Measurements from ENCODE around the gene PDK4. TPM values are rescaled to one million over a fixed set of nuclear protein-coding genes. Genes with fewer than 3 reads are reported as not detected.

The PDK4 gene
- total RNA-seq, 5 donors from 2014 or later (not counting 1 experiment from before 2014, with no cell fraction given): 0.44 to 0.67 (median 0.62) TPM; not detected in 2

GRCh38 chr7:95628831-95629439 is 32.6 kb upstream of the PDK4 start:
- Mint-ChIP-seq H3K4me3 (no peak overlapping the region), H3K9me3 (peaks cover 0 to 3% (median 0%) of the 10 kb centered on the region in 3 donors), H3K36me3 (no peaks in the 10 kb centered on the region), H3K4me1 (no peaks in the 10 kb centered on the region), H3K27me3 (no peaks in the 10 kb centered on the region), H3K27ac (no peak overlapping the region)
- DNase-seq (no peak), ATAC-seq (replicated peaks in 1 of 4) (no peak)
- no peak overlapping the region for H3K27ac ChIP-seq (ENCODE audit: low read length)
- WGBS (ENCODE audit: insufficient coverage): 100% methylated on average over 2 of the region's 5 CpGs
- no peaks in the 10 kb centered on the region for H3K9me3 ChIP-seq
- no peak overlapping the region for H3K4me3 ChIP-seq (ENCODE audit: control insufficient read depth in 1 of 2, extremely low read depth in 1 of 2, low read length in 1 of 2)
- no peaks in the 10 kb centered on the region for H3K27me3 ChIP-seq (replicated peaks in 1 of 2; ENCODE audit: control insufficient read depth in 2 of 2, extremely low read depth in 1 of 2, insufficient read depth in 2 of 2, low read length in 1 of 2)
- CTCF ChIA-PET: no interaction called here
- no peaks in the 10 kb centered on the region for H3K4me1 ChIP-seq (ENCODE audit: control insufficient read depth in 1 of 2, extremely low read depth in 1 of 2, insufficient read depth in 2 of 2, low read length in 2 of 2)
- POLR2A ChIA-PET: no interaction called here
- no peaks in the 10 kb centered on the region for H3K36me3 ChIP-seq (ENCODE audit: control insufficient read depth in 2 of 2, extremely low read depth in 1 of 2, insufficient read depth in 1 of 2, low read length in 1 of 2)

- H3K27me3 Mint-ChIP-seq: no peaks in the 10 kb centered on the region
- CTCF ChIA-PET: no interaction called here
- no peak for ATAC-seq (replicated peaks in 1 of 4)
- POLR2A ChIA-PET: no interaction called here
- H3K27ac Mint-ChIP-seq: no peak overlapping the region
- peaks cover 0 to 3% (median 0%) of the 10 kb centered on the region in 3 donors for H3K9me3 Mint-ChIP-seq
- Histone ChIP-seq H3K36me3 (ENCODE audit: control insufficient read depth in 2 of 2, extremely low read depth in 1 of 2, insufficient read depth in 1 of 2, low read length in 1 of 2) (no peaks in the 10 kb centered on the region), H3K9me3 (no peaks in the 10 kb centered on the region), H3K4me1 (ENCODE audit: control insufficient read depth in 1 of 2, extremely low read depth in 1 of 2, insufficient read depth in 2 of 2, low read length in 2 of 2) (no peaks in the 10 kb centered on the region), H3K27me3 (replicated peaks in 1 of 2; ENCODE audit: control insufficient read depth in 2 of 2, extremely low read depth in 1 of 2, insufficient read depth in 2 of 2, low read length in 1 of 2) (no peaks in the 10 kb centered on the region), H3K27ac (ENCODE audit: low read length) (no peak overlapping the region), H3K4me3 (ENCODE audit: control insufficient read depth in 1 of 2, extremely low read depth in 1 of 2, low read length in 1 of 2) (no peak overlapping the region)
- DNase-seq: no peak
- no peak overlapping the region for H3K4me3 Mint-ChIP-seq
- no CpG with 5 or more reads among the region's 1 CpG for WGBS (ENCODE audit: insufficient coverage)
- H3K36me3 Mint-ChIP-seq: no peaks in the 10 kb centered on the region
- no peaks in the 10 kb centered on the region for H3K4me1 Mint-ChIP-seq
Observed at GRCh38 chr7:95623788-95624187, 27.5 kb upstream of the PDK4 start.

GRCh38 chr7:95622859-95623258 is 26.5 kb upstream of the PDK4 start:
- Mint-ChIP-seq H3K27me3 (no peaks in the 10 kb centered on the region), H3K4me1 (no peaks in the 10 kb centered on the region), H3K27ac (no peak overlapping the region), H3K36me3 (no peaks in the 10 kb centered on the region), H3K9me3 (no peaks in the 10 kb centered on the region), H3K4me3 (no peak overlapping the region)
- Histone ChIP-seq H3K36me3 (ENCODE audit: control insufficient read depth in 2 of 2, extremely low read depth in 1 of 2, insufficient read depth in 1 of 2, low read length in 1 of 2) (no peaks in the 10 kb centered on the region), H3K9me3 (no peaks in the 10 kb centered on the region), H3K27me3 (replicated peaks in 1 of 2; ENCODE audit: control insufficient read depth in 2 of 2, extremely low read depth in 1 of 2, insufficient read depth in 2 of 2, low read length in 1 of 2) (no peaks in the 10 kb centered on the region), H3K4me1 (ENCODE audit: control insufficient read depth in 1 of 2, extremely low read depth in 1 of 2, insufficient read depth in 2 of 2, low read length in 2 of 2) (no peaks in the 10 kb centered on the region), H3K27ac (ENCODE audit: low read length) (no peak overlapping the region), H3K4me3 (ENCODE audit: control insufficient read depth in 1 of 2, extremely low read depth in 1 of 2, low read length in 1 of 2) (no peak overlapping the region)
- DNase-seq: no peak
- ChIA-PET CTCF (no interaction called here), POLR2A (no interaction called here)
- ATAC-seq (replicated peaks in 1 of 4): no peak
- WGBS (ENCODE audit: insufficient coverage): no CpG with 5 or more reads among the region's 3 CpGs

GRCh38 chr7:95622001-95622549 is 25.8 kb upstream of the PDK4 start:
- Histone ChIP-seq H3K27ac (ENCODE audit: low read length) (no peak overlapping the region), H3K4me3 (ENCODE audit: control insufficient read depth in 1 of 2, extremely low read depth in 1 of 2, low read length in 1 of 2) (no peak overlapping the region), H3K4me1 (ENCODE audit: control insufficient read depth in 1 of 2, extremely low read depth in 1 of 2, insufficient read depth in 2 of 2, low read length in 2 of 2) (no peaks in the 10 kb centered on the region), H3K27me3 (replicated peaks in 1 of 2; ENCODE audit: control insufficient read depth in 2 of 2, extremely low read depth in 1 of 2, insufficient read depth in 2 of 2, low read length in 1 of 2) (no peaks in the 10 kb centered on the region), H3K36me3 (ENCODE audit: control insufficient read depth in 2 of 2, extremely low read depth in 1 of 2, insufficient read depth in 1 of 2, low read length in 1 of 2) (no peaks in the 10 kb centered on the region), H3K9me3 (no peaks in the 10 kb centered on the region)
- Mint-ChIP-seq H3K36me3 (no peaks in the 10 kb centered on the region), H3K27ac (no peak overlapping the region), H3K4me3 (no peak overlapping the region), H3K4me1 (no peaks in the 10 kb centered on the region), H3K9me3 (no peaks in the 10 kb centered on the region), H3K27me3 (no peaks in the 10 kb centered on the region)
- DNase-seq (no peak), ATAC-seq (replicated peaks in 1 of 4) (no peak)
- ChIA-PET CTCF (no interaction called here), POLR2A (no interaction called here)

DNA sequence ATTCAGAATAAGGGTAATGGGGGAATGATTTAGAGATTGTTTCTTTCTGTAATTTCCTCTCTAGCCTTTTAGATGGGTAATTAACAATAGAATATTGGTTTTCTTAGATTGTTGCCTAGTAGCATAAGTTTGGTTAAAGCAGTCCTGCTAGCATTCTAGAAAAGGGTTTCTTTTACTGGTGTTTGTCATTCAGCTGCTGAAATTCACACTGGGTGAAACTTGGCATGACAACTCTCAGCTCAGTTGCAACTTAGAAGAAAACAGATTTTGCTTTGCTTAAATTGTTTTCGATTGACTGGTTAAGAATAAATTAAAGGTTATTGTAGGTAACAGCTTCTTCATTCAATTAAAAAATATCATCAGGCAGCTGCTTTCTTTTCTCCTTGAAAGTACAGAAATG is 25.1 kb upstream of the PDK4 start:
- Mint-ChIP-seq H3K4me3 (no peak overlapping the region), H3K36me3 (no peaks in the 10 kb centered on the region), H3K4me1 (no peaks in the 10 kb centered on the region), H3K27ac (no peak overlapping the region), H3K9me3 (no peaks in the 10 kb centered on the region), H3K27me3 (no peaks in the 10 kb centered on the region)
- H3K4me1 ChIP-seq (ENCODE audit: control insufficient read depth in 1 of 2, extremely low read depth in 1 of 2, insufficient read depth in 2 of 2, low read length in 2 of 2): no peaks in the 10 kb centered on the region
- ChIA-PET CTCF (no interaction called here), POLR2A (no interaction called here)
- no peak for ATAC-seq (replicated peaks in 1 of 4)
- no peak overlapping the region for H3K27ac ChIP-seq (ENCODE audit: low read length)
- no peaks in the 10 kb centered on the region for H3K9me3 ChIP-seq
- no peak for DNase-seq
- no peaks in the 10 kb centered on the region for H3K27me3 ChIP-seq (replicated peaks in 1 of 2; ENCODE audit: control insufficient read depth in 2 of 2, extremely low read depth in 1 of 2, insufficient read depth in 2 of 2, low read length in 1 of 2)
- no peak overlapping the region for H3K4me3 ChIP-seq (ENCODE audit: control insufficient read depth in 1 of 2, extremely low read depth in 1 of 2, low read length in 1 of 2)
- no CpG with 5 or more reads among the region's 1 CpG for WGBS (ENCODE audit: insufficient coverage)
- H3K36me3 ChIP-seq (ENCODE audit: control insufficient read depth in 2 of 2, extremely low read depth in 1 of 2, insufficient read depth in 1 of 2, low read length in 1 of 2): no peaks in the 10 kb centered on the region

DNA sequence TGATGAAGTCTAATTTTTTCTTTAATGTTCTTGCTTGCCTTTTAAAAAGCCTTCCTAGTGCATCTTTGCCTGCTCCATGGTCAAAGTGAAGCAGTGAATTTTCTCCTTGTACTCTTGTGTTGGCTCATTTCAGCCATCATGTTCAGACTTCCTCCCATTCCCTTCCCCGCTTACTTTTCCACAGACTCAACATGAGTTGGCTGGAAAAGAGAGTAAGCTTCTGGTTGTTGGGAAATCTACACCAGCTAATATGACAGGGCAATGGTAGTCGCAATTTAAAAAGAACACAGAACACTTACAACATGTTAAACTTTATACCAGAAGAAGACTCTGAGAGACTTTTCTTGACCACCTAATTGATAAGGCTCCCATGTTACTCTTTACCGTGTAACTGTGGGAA is 24.3 kb upstream of the PDK4 start:
- no CpG with 5 or more reads among the region's 3 CpGs for WGBS (ENCODE audit: insufficient coverage)
- Histone ChIP-seq H3K9me3 (no peaks in the 10 kb centered on the region), H3K27me3 (replicated peaks in 1 of 2; ENCODE audit: control insufficient read depth in 2 of 2, extremely low read depth in 1 of 2, insufficient read depth in 2 of 2, low read length in 1 of 2) (no peaks in the 10 kb centered on the region), H3K4me1 (ENCODE audit: control insufficient read depth in 1 of 2, extremely low read depth in 1 of 2, insufficient read depth in 2 of 2, low read length in 2 of 2) (no peaks in the 10 kb centered on the region), H3K4me3 (ENCODE audit: control insufficient read depth in 1 of 2, extremely low read depth in 1 of 2, low read length in 1 of 2) (no peak overlapping the region), H3K27ac (ENCODE audit: low read length) (no peak overlapping the region), H3K36me3 (ENCODE audit: control insufficient read depth in 2 of 2, extremely low read depth in 1 of 2, insufficient read depth in 1 of 2, low read length in 1 of 2) (no peaks in the 10 kb centered on the region)
- Mint-ChIP-seq H3K27ac (no peak overlapping the region), H3K4me3 (no peak overlapping the region), H3K9me3 (peaks cover 0 to 3% (median 0%) of the 10 kb centered on the region in 3 donors), H3K4me1 (no peaks in the 10 kb centered on the region), H3K36me3 (no peaks in the 10 kb centered on the region), H3K27me3 (no peaks in the 10 kb centered on the region)
- POLR2A ChIA-PET: no interaction called here
- ATAC-seq (replicated peaks in 1 of 4) (no peak), DNase-seq (no peak)
- CTCF ChIA-PET: no interaction called here

GRCh38 chr7:95619921-95620320 is 23.6 kb upstream of the PDK4 start:
- CTCF ChIA-PET: no interaction called here
- no CpG with 5 or more reads among the region's 1 CpG for WGBS (ENCODE audit: insufficient coverage)

More at GRCh38 chr7:95619921-95620320, 23.6 kb upstream of the PDK4 start:
- DNase-seq (no peak), ATAC-seq (replicated peaks in 1 of 4) (no peak)
- H3K4me1 Mint-ChIP-seq: no peaks in the 10 kb centered on the region
- H3K9me3 ChIP-seq: no peaks in the 10 kb centered on the region
- no peak overlapping the region for H3K4me3 Mint-ChIP-seq
- no peaks in the 10 kb centered on the region for H3K36me3 ChIP-seq (ENCODE audit: control insufficient read depth in 2 of 2, extremely low read depth in 1 of 2, insufficient read depth in 1 of 2, low read length in 1 of 2)
- no peaks in the 10 kb centered on the region for H3K36me3 Mint-ChIP-seq
- peaks cover 0 to 9% (median 5%) of the 10 kb centered on the region in 3 donors for H3K9me3 Mint-ChIP-seq
- H3K27ac Mint-ChIP-seq: no peak overlapping the region
- POLR2A ChIA-PET: no interaction called here
- no peaks in the 10 kb centered on the region for H3K27me3 ChIP-seq (replicated peaks in 1 of 2; ENCODE audit: control insufficient read depth in 2 of 2, extremely low read depth in 1 of 2, insufficient read depth in 2 of 2, low read length in 1 of 2)
- H3K4me3 ChIP-seq (ENCODE audit: control insufficient read depth in 1 of 2, extremely low read depth in 1 of 2, low read length in 1 of 2): no peak overlapping the region
- no peak overlapping the region for H3K27ac ChIP-seq (ENCODE audit: low read length)
- no peaks in the 10 kb centered on the region for H3K27me3 Mint-ChIP-seq
- no peaks in the 10 kb centered on the region for H3K4me1 ChIP-seq (ENCODE audit: control insufficient read depth in 1 of 2, extremely low read depth in 1 of 2, insufficient read depth in 2 of 2, low read length in 2 of 2)
